Cardiac septum (tissue), 1 donor: ENCODE results near the gene H2BW1. TPM values are rescaled to one million over a fixed set of nuclear protein-coding genes. Genes with fewer than 3 reads are reported as not detected.
"Not testable (repeated sequence)": the region's sequence is repeated elsewhere in the genome, so short reads cannot be mapped to it uniquely, and the experiment has no call there.

ENCODE experiments used
- DNase-seq: peaks from one replicate; pipeline ENCODE4 v3.0.0-alpha.2; 2020; ENCODE audit warnings: low spot score
- intact Hi-C: fragments of 100-400 bp; cut with DNase I; formaldehyde crosslinking; loops from one replicate; pipeline ENCODE4 v1.14.0; 2022
- long read RNA-seq: library from polyadenylated mRNA; unstranded; transcript quantifications from one replicate; pipeline ENCODE4 v2.0.0, GENCODE V29; 2021
- total RNA-seq: library from RNA; stranded (reverse); fragmentation: NEBNext Ultra II Directional; extraction: Animal tissue kit (Norgen Biotek cat#: 25700); gene quantifications from one replicate; pipeline ENCODE4 v1.2.1, GENCODE V29; 2021
- donor health status: DM: no; HTN: no; CAD: no.

The H2BW1 gene
- total RNA-seq, result not detected
- long read RNA-seq, result 0 reads

DNA sequence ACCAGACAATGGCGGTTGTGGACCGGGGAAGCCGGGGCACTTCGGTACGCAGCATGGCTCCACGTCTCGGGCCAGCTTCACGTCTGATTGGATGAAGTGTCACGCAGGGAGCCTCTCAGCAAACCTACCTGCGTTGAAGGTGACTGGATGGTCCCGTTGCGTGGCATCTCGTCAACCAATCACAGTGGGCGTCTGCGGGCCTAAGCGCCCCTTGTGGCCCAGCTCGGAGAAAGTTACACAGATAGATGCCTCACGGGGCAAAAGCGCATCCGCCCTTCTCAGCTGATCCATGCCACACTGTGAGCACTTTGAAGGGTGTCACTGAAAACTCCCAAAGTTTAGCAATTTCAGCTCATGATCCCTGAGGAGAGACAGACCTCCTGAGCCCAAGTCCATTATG, at the start of gene H2BW1:
Gene H2BW1, minus strand, starts transcription at position 103 of the 400 bp plus-strand sequence. CDS start 132 bp downstream, outside the sequence.
- DNase-seq, result no peak
- intact Hi-C loops, result no loop called here

- DNase-seq, intact Hi-C loops: not testable (repeated sequence)
Observed at GRCh38 chrX:104062636-104063035, 49.1 kb upstream of the H2BW1 start.

- intact Hi-C loops, DNase-seq: not testable (repeated sequence)
Observed at GRCh38 chrX:104054956-104055355, 41.4 kb upstream of the H2BW1 start.

- no peak for DNase-seq
- intact Hi-C loops, result no loop called here
Observed at GRCh38 chrX:104047171-104047570, 33.7 kb upstream of the H2BW1 start.

GRCh38 chrX:104045642-104046041, 32.1 kb upstream of the H2BW1 start:
- DNase-seq, result no peak
- intact Hi-C loops, result no loop called here

- intact Hi-C loops, result no loop called here
- no peak for DNase-seq
Observed at GRCh38 chrX:104041003-104041402, 27.5 kb upstream of the H2BW1 start.

DNA sequence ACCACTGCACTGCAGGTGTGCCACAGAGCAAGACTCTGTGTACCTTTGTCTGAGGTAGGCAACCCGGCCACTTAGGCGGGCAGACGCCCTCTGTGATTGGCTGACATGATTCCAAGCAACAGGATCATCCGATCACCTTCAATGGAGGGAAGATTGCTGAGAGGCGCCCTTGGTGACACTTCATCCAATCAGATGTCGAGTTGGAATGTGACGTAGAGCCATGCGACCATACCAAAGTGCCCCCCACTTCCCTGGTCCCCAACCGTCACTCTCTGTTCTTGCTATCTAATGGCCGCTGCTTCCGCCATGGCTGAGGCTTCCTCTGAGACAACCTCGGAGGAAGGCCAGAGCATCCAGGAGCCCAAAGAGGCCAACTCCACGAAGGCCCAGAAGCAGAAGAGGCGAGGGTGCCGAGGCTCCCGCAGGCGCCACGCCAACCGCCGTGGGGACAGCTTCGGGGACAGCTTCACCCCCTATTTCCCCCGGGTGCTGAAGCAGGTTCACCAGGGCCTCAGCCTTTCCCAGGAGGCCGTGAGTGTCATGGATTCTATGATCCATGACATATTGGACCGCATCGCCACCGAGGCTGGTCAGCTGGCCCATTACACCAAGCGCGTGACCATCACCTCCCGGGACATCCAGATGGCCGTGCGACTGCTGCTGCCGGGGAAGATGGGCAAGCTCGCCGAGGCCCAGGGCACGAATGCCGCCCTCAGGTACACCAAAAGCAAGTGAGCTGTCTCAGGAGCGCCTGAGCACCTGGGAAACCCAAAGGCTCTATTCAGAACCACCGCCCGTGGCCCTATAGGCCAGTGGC, 26.4 kb upstream of the H2BW1 start, which contains the start of gene H2BW2:
Gene H2BW2, plus strand, starts transcription at position 268 of the 817 bp plus-strand sequence. Its CDS starts 39 bp downstream, at position 307.
- no peak for DNase-seq
- intact Hi-C loops, result no loop called here

GRCh38 chrX:104018126-104018525, 4.6 kb upstream of the H2BW1 start:
- no peak for DNase-seq
- intact Hi-C loops, result no loop called here

GRCh38 chrX:104015576-104015975, 2.1 kb upstream of the H2BW1 start:
- intact Hi-C loops, DNase-seq: not testable (repeated sequence)

DNA sequence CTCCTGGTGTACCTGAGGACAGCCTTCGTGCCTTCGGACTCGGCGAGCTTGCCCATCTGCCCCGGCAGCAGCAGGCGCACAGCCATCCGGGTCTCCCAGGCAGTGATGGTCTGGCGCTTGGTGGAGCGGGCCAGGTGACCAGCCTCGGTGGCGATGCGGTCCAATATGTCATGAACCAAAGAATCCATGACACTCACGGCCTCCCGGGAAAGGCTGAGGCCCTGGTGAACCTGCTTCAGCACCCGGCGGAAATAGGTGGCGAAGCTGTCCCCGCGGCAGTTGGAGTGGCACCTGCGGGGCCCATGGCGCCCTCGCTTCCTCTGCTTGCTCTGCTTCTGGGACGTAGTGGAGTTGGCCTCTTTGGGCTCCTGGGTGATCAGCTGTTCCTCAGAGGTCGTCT, 350 bp downstream of the H2BW1 start:
- intact Hi-C loops, result no loop called here
- DNase-seq, result no peak

DNA sequence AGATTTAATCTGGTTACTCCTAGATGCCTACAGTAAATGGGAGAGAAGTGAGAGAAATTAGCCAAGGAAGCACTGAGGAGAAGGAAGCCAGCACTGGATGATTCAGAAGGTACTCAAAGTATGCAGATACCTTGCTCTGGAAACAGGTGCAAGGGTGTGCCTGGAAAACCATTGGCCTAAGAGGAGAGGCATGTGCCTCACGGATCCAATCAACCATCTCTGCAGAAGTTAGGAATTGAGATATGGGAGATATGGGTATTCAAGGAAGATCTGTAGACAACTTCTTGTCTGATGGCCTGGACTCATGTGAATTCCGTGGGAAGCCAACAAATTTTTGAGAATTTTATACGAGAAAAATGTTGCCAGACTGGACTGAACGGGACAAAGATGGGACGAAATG, 4.7 kb downstream of the H2BW1 start:
- intact Hi-C loops, result no loop called here
- DNase-seq, result no peak

- DNase-seq, result no peak
- intact Hi-C loops, result no loop called here
Observed at GRCh38 chrX:103999234-103999633, 14.3 kb downstream of the H2BW1 start.

- DNase-seq, intact Hi-C loops: not testable (repeated sequence)
Observed at GRCh38 chrX:103983508-103983907, 30.0 kb downstream of the H2BW1 start.

GRCh38 chrX:103962411-103963278, 50.9 kb downstream of the H2BW1 start, which contains the start of gene TMSB15B:
Gene TMSB15B (plus strand): TSS chrX:103962627.
- DNase-seq, intact Hi-C loops: not testable (repeated sequence)

Other genes starting within 250 kb of the H2BW1 start
- gene PLP1, start 236.9 kb downstream of the H2BW1 start, total RNA-seq, result 2.2 TPM
- 38.0 TPM for gene RAB9B, start 181.5 kb downstream of the H2BW1 start, total RNA-seq
- gene TMSB15B, start 51.1 kb downstream of the H2BW1 start, total RNA-seq, result 1.3 TPM
- not detected for gene H2BW2, start 26.2 kb upstream of the H2BW1 start, total RNA-seq
- 0.24 TPM for gene TMSB15C, start 62.5 kb upstream of the H2BW1 start, total RNA-seq
- 3.7 TPM for gene ZCCHC18, start 98.8 kb upstream of the H2BW1 start, total RNA-seq
- gene SLC25A53, start 143.3 kb upstream of the H2BW1 start, total RNA-seq, result 10.9 TPM
- gene FAM199X, start 152.7 kb upstream of the H2BW1 start, total RNA-seq, result 10.9 TPM
- not detected for gene ESX1, start 241.2 kb upstream of the H2BW1 start, total RNA-seq